WTC11 (cell line): Measurements from ENCODE around the gene BOLA3.

Experiments used
- CTCF ChIP-seq: fragments of 200-600 bp; IDR thresholded peaks from 2 replicates; pipeline ENCODE4 v1.8.0; 2022; ENCODE audit warnings: antibody characterized with exemption
- NFE2L1 ChIP-seq: sonication (generic); formaldehyde crosslinking; IDR thresholded peaks from 2 replicates; pipeline ENCODE4 v1.8.1; 2023; ENCODE audit warnings: missing genetic modification reagents
- NR2C2 ChIP-seq: sonication (generic); formaldehyde crosslinking; IDR thresholded peaks from 2 replicates; pipeline ENCODE4 v1.8.0; 2022; ENCODE audit warnings: mild to moderate bottlenecking, missing genetic modification reagents
- ZNF512 ChIP-seq: sonication (generic); formaldehyde crosslinking; IDR thresholded peaks from 2 replicates; pipeline ENCODE4 v1.8.1; 2022; ENCODE audit warnings: missing genetic modification reagents, borderline replicate concordance

- TF ChIP-seq CTCF (no peak), NR2C2 (no peak), ZNF512 (CRISPR knock-in tag) (no peak), NFE2L1 (CRISPR knock-in tag) (no peak)
These were observed 44.1 kb upstream of the BOLA3 start for GRCh38 chr2:74191596-74192380.
